GM19438 (cell line): ENCODE measurements around the gene ATP13A5.

ENCODE experiments used
- ATAC-seq: cut with Tn5 transposase; IDR thresholded peaks from one replicate; pipeline ENCODE4 v1.9.1; 2021; ENCODE audit warnings: low read depth; ENCODE audit not compliant: unreplicated experiment

The ATP13A5 gene

GRCh38 chr3:193270451-193270850 is 108.1 kb downstream of the ATP13A5 start:
- no peak for ATAC-seq

DNA sequence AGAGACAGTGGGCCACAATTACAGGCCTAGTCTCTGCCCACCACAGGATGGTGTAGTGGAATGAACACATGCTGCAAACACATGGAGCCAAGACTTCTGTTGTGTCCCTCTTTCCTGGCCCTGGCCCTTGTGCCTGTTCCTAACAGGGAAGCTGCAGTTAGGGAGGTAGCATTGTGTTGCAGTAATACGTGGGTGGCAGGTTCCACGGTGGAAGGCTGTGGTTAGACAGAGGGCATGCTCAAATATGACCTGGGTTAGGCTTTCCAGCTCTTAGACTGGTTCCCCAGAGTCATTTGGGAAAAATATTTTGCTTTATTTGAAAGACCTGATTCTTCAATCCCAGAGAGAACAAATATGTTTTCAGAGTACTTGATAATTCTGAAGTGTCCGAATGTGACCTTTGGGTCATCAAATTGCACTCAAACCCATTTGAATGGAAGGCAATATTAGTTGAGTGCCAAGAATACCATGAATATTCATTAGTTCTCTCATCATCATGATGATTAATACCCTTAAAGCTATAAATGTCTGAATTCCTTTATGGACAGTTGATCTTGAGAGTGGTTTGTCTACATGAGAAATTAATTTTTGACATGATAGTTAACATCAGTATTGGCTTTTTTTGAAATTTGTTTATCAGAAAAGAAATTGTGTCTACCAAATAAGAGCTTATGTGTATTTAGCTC is 109.1 kb downstream of the ATP13A5 start:
- ATAC-seq: no peak

DNA sequence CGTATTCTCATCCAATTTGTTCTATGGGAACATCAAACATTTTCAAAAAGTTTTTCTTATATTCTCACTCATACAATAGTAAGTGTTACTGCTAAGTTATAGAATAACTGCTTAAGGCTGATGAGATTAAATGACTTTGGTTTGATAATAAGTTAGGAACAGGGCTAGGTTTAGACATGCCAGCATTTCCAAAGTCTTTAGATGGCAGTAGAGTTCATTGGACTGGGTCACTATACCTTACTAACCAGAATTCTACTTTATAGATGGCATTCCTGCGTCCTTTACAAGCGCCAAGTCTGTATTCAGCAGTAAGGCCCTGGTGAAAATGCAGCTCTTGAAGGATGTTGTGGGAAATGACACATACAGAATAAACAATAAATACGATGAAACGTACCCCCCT is 115.8 kb downstream of the ATP13A5 start:
- ATAC-seq: no peak

DNA sequence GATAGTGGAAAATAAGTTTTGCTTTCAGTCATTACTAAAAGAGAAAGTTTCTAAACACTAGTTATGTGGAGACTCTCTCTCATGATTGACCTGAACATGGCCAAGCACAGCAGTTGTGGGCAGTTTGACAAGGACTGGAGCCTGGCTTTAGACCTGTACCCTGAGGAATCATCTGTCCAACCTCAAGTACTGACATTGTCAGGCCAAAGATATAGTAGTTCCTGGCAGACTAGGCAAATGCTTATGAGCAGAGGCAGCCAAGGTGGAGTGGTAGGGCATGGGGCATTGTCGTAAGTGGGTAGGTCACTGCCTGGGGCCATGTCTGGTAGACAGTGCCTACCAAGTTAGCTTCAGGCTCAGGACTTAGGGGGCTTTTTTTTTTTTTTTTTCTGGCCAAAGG is 116.6 kb downstream of the ATP13A5 start:
- no peak for ATAC-seq

DNA sequence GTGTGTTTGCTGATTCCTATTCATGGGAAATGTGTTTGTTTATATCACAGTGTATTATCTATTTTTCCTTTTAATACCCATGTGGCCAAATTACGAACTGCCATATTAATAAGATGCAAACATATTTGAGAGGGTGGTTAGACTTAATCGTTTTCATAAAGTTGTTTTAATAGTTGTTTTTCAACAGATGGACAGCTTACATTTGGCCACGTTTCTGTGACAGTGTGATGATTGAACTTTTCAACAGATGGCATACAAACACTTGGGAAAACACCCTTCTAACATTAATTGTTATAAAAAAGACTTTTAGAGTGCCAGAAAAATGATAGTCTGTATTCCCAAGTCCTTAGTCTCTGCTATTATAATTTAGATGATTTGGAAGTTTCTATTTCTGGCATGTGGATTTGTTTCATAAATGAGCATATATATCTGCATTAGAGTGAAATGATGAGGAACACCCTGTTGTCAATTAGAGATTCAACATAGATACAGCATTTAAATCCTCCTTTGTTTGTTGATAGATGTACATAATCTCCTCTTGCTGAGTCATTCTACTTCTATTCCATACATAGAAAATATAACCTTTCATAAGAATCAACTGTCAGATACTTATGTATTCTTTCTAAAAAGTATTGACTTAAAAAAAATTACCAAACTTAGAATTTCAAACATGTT is 124.4 kb downstream of the ATP13A5 start:
- ATAC-seq: no peak

- ATAC-seq: no peak
Measured at GRCh38 chr3:193250492-193250891, 128.1 kb downstream of the ATP13A5 start.

DNA sequence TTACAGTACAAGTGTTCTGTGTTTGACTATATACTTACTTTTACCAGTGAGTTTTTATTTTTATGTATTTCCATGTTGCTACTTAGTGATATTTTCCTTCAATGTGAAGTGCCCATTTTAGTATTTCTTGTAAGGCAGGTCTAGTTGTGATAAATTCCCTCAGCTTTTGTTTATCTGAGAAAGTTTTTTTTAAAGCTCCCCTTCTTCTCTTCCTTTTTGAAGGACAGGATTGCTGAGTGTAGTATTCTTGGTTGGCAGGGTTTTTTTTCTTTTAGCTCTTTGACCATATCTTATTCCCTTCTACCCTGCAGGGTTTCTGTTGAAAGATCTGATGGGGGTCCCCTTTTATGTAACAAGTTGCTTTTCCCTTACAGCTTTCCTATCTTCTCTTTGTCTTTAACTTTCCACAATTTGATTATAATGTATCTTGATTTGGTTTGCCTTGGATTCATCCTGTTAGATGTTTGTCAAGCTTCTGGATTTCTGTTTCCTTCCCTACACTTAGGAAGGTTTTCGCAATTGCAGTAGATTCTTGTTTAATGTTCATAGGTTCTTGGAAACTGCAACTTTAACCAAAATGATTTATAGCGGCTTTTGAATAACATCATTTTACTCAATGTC is 129.6 kb downstream of the ATP13A5 start:
- no peak for ATAC-seq

- ATAC-seq: no peak
Measured at GRCh38 chr3:193243571-193243970, 135.0 kb downstream of the ATP13A5 start.

DNA sequence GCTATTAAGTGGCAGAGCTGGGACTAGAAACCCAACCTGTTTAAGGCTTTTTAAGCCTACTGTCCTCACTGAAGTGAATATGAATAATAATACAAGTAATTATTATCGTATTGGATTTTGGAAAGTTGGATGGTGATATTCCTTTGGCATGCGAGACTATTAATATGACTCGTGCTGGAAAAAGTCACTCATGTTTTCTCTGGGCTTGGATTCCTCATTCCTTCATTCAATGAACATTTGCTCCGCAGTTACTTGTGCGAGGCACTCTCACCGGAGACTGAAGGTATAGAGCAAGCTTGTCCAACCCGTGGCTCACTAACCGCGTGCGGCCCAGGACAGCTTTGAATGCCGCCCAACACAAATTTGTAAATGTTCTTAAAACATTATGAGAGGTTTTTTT is 136.8 kb downstream of the ATP13A5 start:
- no peak for ATAC-seq

DNA sequence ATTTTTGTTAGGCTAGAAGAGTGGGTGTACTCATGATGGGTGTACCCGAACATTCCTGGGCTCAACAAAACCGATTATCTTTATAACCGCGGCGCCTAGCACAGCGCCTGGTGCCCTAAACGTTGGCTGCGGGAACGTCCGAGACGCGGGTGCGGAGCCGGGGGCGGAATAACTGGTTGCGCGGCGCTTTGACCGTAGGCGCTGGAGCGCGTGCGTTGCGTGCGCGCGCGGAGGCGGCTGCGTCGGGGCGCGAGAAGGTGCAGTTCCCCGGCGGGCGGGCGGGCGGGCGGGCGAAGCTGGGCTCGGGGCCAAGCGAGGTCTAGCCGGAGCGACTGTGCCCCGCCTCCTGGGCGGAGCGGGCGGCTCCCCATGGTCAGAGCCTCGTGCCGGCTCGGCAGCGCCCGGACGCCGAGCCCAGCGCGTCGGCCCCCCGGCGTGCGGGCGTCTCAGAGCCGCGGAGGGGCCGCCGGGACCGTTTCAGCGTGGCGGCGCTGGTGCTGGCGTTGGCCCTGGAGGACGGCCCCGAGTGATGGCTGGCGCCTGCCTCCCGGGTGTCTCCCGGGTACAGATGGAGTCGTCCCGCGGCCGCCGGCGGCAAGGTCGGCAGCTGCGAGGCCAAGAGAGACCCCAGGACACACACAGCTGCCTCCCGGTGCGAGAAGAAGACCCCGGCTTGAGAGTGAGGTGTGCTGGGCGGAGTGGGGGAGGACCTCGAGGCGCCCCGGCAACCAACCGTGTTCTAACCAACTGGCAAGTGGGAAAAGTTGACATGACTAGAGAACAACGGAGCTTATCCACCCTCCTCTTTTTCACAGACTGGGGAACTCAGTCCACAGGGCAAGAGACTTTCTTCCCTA is 137.5 kb downstream of the ATP13A5 start, which contains the start of gene PLAAT1:
PLAAT1 (plus strand) TSS at position 373 of the 857 bp plus-strand sequence. CDS start 14,429 bp downstream, outside the sequence.
- peak; percentile 89 for ATAC-seq

- no peak for ATAC-seq
Measured at GRCh38 chr3:193240436-193240849, 138.1 kb downstream of the ATP13A5 start.

DNA sequence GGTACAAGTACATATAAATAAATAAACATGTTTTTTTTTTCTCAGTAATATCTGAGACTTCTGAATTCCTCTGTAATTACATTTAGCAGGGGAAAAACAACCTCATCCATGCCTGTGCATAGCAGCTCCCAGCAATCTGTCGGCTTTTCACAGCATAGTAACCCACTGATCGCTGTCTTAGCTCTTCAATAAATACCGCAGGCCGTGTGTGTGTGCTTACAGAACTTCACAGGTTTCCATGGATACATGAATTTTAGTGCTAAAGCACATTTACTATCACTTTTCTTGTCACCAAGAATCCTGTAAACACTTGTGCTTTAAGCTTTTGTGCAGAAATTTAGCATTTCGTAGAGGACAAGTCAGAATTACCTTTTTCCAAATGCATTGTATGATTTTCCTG is 141.5 kb downstream of the ATP13A5 start:
- no peak for ATAC-seq

- no peak for ATAC-seq
Measured at GRCh38 chr3:193236599-193236998, 142.0 kb downstream of the ATP13A5 start.

DNA sequence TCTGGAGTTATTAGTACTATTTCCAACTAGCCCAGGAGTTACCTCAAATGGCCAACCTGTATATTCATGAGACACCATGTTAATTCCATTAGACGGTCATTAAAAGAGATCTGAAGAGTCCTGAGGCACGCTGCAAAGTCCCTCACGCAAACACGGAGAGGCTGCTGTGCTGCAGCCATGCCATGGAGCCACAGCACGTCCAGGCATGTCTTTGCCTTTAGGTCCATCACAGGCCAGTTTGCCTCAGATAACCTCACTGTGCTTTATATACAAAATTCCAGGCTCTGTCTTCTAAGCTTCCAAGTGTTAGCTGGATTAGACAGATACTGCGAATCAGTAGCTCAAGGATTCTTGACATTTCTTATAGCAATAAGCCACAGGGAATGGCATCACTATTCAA is 147.4 kb downstream of the ATP13A5 start:
- no peak for ATAC-seq

DNA sequence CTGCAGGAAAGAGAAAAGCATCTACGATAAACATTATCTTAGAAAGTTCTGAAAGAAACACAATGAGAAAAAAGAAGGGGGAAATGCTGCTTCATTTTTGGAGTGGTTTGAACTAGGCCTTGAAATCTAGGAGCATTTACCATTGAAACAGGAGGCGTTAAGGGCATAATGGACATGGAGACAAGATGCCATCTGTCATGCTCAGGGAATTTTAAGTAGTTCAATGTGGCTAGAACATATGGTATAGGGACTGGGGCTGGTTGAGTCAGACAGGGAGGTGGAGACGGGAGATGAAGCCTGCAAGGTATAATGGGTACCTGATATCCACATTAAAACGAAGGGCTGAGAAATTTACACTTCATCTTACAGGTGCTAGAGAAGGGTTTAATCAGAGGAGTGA is 147.9 kb downstream of the ATP13A5 start:
- no peak for ATAC-seq

DNA sequence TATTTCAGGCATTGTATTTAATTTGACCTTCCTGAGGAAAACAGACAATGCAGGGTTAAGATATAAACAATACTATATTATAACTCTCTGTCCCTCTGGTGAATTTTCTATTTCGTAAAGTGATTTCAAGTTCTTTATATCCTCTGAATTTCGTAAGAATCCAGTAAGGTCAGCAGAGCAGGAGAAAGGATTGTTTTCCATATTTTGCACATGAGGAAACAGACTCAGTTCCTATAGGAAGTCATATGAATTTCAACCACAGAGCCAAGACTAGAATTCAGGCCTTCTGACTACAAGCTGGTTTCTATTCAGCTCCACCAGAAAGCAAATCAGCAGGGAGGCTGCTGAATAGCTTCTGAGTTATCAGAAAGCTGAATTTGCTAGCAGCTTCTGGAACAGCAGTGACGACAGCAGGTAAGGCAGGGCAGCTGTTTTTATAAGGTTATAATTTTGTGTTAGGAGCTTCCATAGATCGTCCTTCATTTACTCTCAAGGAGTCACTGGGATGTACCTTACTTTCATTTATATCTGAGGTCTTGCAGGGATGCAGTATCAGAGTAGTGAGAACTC is 148.6 kb downstream of the ATP13A5 start:
- no peak for ATAC-seq

DNA sequence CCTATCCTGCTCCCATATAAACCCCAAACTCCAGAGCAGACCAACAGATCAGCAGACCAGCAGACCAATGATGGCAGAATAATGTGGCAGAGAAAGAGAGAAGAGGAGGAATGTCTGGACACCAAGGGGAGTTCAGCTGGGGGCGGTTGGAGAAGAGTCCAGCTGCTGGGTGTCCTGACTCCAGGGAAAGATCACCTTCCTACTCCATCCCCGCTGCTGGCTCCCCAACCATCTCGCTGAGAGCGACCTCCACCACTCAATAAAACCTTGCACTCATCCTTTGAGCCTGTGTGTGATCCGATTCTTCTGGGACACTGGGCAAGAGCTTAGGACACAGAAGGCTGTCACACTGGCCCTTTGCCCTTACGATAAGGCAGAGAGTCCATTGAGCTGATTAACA is 150.3 kb downstream of the ATP13A5 start:
- no peak for ATAC-seq

DNA sequence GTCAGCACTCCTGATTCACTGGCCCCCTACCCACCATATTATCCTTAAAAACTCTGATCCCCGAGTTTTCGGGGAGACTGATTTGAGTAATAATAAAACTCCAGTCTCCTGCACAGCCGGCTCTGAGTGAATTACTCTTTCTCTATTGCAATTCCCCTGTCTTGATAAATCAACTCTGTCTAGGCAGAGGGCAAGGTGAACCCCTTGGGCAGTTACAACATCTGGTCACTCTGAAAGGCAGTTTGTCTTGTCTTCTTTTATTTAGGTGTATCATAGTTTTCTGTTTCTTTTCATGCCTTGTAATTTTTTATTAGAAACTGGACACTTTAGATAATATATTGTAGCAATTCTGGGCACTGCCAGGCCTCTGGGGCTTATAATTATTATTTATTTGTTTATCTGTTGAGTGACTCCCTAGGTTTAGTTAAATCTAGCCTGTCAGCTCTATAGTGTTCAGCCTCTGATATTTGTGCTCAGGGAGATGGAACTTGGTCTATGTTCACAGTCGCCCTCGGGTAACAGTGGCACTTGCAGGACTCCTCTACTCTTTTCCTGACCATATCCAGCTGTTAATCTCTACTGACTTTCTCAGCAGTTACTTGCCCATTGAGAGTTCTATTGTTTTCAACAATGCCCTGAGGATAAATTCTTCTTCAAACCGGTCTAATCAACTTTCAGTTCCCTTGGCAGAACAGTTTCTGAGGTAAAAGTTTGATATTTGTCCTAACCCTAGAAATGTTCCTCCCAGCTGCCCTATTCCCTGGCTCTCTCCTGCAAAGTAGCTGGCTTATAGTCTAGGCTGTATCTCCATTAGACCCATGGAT is 153.0 kb downstream of the ATP13A5 start:
- ATAC-seq: no peak
